ENCODE measurements around the gene ZNF570.

ZNF570 gene

DNA sequence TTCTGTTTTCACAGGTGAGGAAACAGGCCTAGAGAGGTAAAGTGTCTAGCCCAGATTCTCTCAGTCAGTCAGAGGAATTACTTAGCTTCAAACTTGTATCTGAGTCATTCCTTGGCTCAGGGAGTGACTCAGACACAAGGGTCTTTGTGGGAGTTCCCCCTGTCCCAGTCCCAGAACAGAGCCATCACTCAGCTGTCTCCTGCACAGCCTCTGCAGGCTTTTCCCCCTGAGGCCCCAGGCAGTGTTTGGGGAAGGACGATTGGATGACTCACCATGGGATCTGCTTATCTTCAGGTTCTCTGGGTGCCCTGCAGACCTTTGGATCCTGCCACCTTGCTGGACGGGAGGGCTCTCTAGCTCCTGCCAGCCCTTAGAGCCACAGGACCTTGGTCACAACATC lies 50.7 kb downstream of the ZNF570 start:
- H3K4me3 ChIP-seq (ENCODE audit: low read depth, low read length): no peak overlapping the region
- TF ChIP-seq CTCF (IDR thresholded peaks at IDR 0.05; ENCODE audit: low read depth, low read length) (no peak), MYC (IDR thresholded peaks at IDR 0.05; ENCODE audit: low read depth, low read length) (no peak), POLR2A (IDR thresholded peaks at IDR 0.05; ENCODE audit: extremely low read depth, insufficient read length) (no peak)
- TF ChIP-seq, protein P1, sequence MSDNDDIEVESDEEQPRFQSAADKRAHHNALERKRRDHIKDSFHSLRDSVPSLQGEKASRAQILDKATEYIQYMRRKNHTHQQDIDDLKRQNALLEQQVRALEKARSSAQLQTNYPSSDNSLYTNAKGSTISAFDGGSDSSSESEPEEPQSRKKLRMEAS (IDR thresholded peaks at IDR 0.05; ENCODE audit: low read depth, low read length): no peak
- peak; percentile 32 for DNase-seq (ENCODE audit: low read depth)

- TF ChIP-seq, protein P1 (IDR thresholded peaks at IDR 0.05; ENCODE audit: low read depth, low read length): no peak
- TF ChIP-seq CTCF (IDR thresholded peaks at IDR 0.05; ENCODE audit: low read depth, low read length): no peak
- TF ChIP-seq MYC (IDR thresholded peaks at IDR 0.05; ENCODE audit: low read depth, low read length): no peak
- TF ChIP-seq POLR2A (IDR thresholded peaks at IDR 0.05; ENCODE audit: extremely low read depth, insufficient read length): no peak
- H3K4me3 ChIP-seq (ENCODE audit: low read depth, low read length): no peak overlapping the region
- DNase-seq (ENCODE audit: low read depth): no peak
These were observed 68.3 kb downstream of the ZNF570 start for GRCh38 chr19:37537391-37537947.
